SK-N-SH (cell line): ENCODE data around the gene SLC6A20. TPM values are rescaled to one million over a fixed set of nuclear protein-coding genes. Genes with fewer than 3 reads are reported as not detected.

ENCODE experiments used
- CTCF ChIA-PET: fragments of 300-600, 350-600 bp; formaldehyde crosslinking; extraction: SDS; loops from one replicate; lab custom pipeline; 2021; lab: Yijun Ruan, JAX
- POLR2A ChIA-PET: fragments of 350-600 bp; sonication (Branson Sonifier 250); formaldehyde crosslinking; extraction: SDS; loops from one replicate; lab custom pipeline; 2020; ENCODE audit warnings: antibody characterized with exemption, inconsistent platforms; lab: Yijun Ruan, JAX
- DNase-seq: peaks from one replicate; pipeline ENCODE4 v3.0.0; 2012
- H2AFZ ChIP-seq: fragments of 200-600 bp; sonication (generic); 2 replicates; pipeline ENCODE4 v1.8.1; 2016; ENCODE audit warnings: antibody characterized with exemption, mild to moderate bottlenecking, low read depth
- H3F3A ChIP-seq: fragments of 200-600 bp; sonication (generic); replicated peaks from 2 replicates; pipeline ENCODE3; 2016; ENCODE audit warnings: antibody characterized with exemption, mild to moderate bottlenecking; ENCODE audit not compliant: insufficient read depth
- H3K27ac ChIP-seq, 2 experiments: fragments of 200-500 bp in 1 of 2; fragments of 200-600 bp in 1 of 2; sonication (Bioruptor generic) in 1 of 2; sonication (generic), shearing (Covaris generic) in 1 of 2; 2 replicates each; pipeline versions ENCODE4 v1.5.1 to v1.6.1; 2014 to 2016; ENCODE audit warnings: low read depth in 2 of 2, inconsistent platforms in 1 of 2, low read length in 1 of 2, mild to moderate bottlenecking in 1 of 2, mixed read lengths in 1 of 2
- H3K27me3 ChIP-seq: fragments of 200-600 bp; sonication (generic), shearing (Covaris generic); 2 replicates; pipeline ENCODE4 v1.6.1; 2016; ENCODE audit warnings: mixed run types; ENCODE audit not compliant: insufficient read depth
- H3K36me3 ChIP-seq, 2 experiments: fragments of 200-500 bp in 1 of 2; fragments of 200-600 bp in 1 of 2; sonication (Bioruptor generic) in 1 of 2; sonication (generic) in 1 of 2; replicated peaks in 1 of 2; 2 replicates each; pipeline versions ENCODE3 to v1.5.1; 2014 to 2016; ENCODE audit warnings: low read length in 1 of 2, mild to moderate bottlenecking in 1 of 2; ENCODE audit not compliant: insufficient read depth in 2 of 2, control insufficient read depth in 1 of 2
- H3K4me1 ChIP-seq, 2 experiments: fragments of 200-500 bp in 1 of 2; fragments of 200-600 bp in 1 of 2; sonication (Bioruptor generic) in 1 of 2; sonication (generic), shearing (Covaris generic) in 1 of 2; 2 replicates each; pipeline versions ENCODE4 v1.5.1 to v1.6.1; 2014 to 2016; ENCODE audit warnings: low read depth in 1 of 2, low read length in 1 of 2, mixed run types in 1 of 2; ENCODE audit not compliant: insufficient read depth in 2 of 2, control insufficient read depth in 1 of 2
- H3K4me2 ChIP-seq: fragments of 200-600 bp; sonication (generic), shearing (Covaris generic); 2 replicates; pipeline ENCODE4 v1.6.1; 2017; ENCODE audit warnings: mixed run types
- H3K4me3 ChIP-seq, 2 experiments: fragments of 200-500 bp in 1 of 2; fragments of 200-600 bp in 1 of 2; sonication (Bioruptor generic) in 1 of 2; sonication (generic), shearing (Covaris generic) in 1 of 2; 2 replicates each; pipeline versions ENCODE4 v1.5.1 to v1.8.1; 2014 to 2016; ENCODE audit warnings: low read depth in 2 of 2, inconsistent platforms in 1 of 2, low read length in 1 of 2, mild to moderate bottlenecking in 1 of 2, mixed read lengths in 1 of 2, moderate library complexity in 1 of 2
- H3K79me2 ChIP-seq: fragments of 200-600 bp; sonication (generic); 2 replicates; pipeline ENCODE4 v1.8.1; 2017; ENCODE audit warnings: mild to moderate bottlenecking; ENCODE audit not compliant: insufficient read depth
- H3K9ac ChIP-seq: fragments of 200-600 bp; sonication (generic); 2 replicates; pipeline ENCODE4 v1.6.1; 2017; ENCODE audit warnings: mixed run types
- H3K9me2 ChIP-seq: fragments of 200-600 bp; sonication (generic); 2 replicates; pipeline ENCODE4 v1.6.1; 2017; ENCODE audit warnings: mixed run types
- H3K9me3 ChIP-seq: fragments of 200-600 bp; sonication (generic); 2 replicates; pipeline ENCODE4 v1.6.1; 2017; ENCODE audit warnings: mixed run types, mild to moderate bottlenecking, moderate library complexity
- H4K20me1 ChIP-seq: fragments of 200-600 bp; sonication (generic); 2 replicates; pipeline ENCODE4 v1.6.1; 2017; ENCODE audit warnings: mild to moderate bottlenecking, mixed run types; ENCODE audit not compliant: insufficient read depth
- CHD2 ChIP-seq: fragments of 150-350 bp; IDR thresholded peaks from 2 replicates; pipeline ENCODE4 v1.6.1; 2018; ENCODE audit warnings: low read length; ENCODE audit not compliant: partially characterized antibody
- CTCF ChIP-seq: fragments of 200-600 bp; sonication (generic); IDR thresholded peaks from 2 replicates; pipeline ENCODE4 v1.6.1; 2017; ENCODE audit warnings: antibody characterized with exemption, mild to moderate bottlenecking, moderate library complexity
- EP300 ChIP-seq, 2 experiments: IDR thresholded peaks; 2 replicates each; pipeline versions ENCODE4 v1.4.0 to v1.6.1; 2012; ENCODE audit warnings: borderline replicate concordance in 1 of 2, low read depth in 1 of 2, low read length in 1 of 2
- IRF3 ChIP-seq: fragments of 150-350 bp; IDR thresholded peaks from 2 replicates; pipeline ENCODE4 v1.6.1; 2016; ENCODE audit warnings: mild to moderate bottlenecking, low read depth, low read length
- MAX ChIP-seq: IDR thresholded peaks from 2 replicates; pipeline ENCODE4 v1.4.0; 2012; ENCODE audit warnings: low read depth
- MXI1 ChIP-seq: IDR thresholded peaks from 2 replicates; pipeline ENCODE4 v1.6.1; 2012; ENCODE audit warnings: mild to moderate bottlenecking, low read depth, low read length, improper control_type of control experiment
- REST ChIP-seq: IDR thresholded peaks from 2 replicates; pipeline ENCODE4 v1.6.1; 2012; ENCODE audit warnings: mild to moderate bottlenecking, low read depth, low read length, moderate library complexity
- RFX5 ChIP-seq: IDR thresholded peaks from 2 replicates; pipeline ENCODE4 v1.6.1; 2012; ENCODE audit warnings: mild to moderate bottlenecking, improper control_type of control experiment, low read length
- RXRA ChIP-seq: IDR thresholded peaks from 2 replicates; pipeline ENCODE4 v1.4.0; 2012; ENCODE audit warnings: low read depth, mild to moderate bottlenecking, borderline replicate concordance
- SIN3A ChIP-seq: IDR thresholded peaks from 2 replicates; pipeline ENCODE4 v1.6.1; 2012; ENCODE audit warnings: low read depth, mild to moderate bottlenecking, low read length, moderate library complexity, borderline replicate concordance
- SMC3 ChIP-seq: IDR thresholded peaks from 2 replicates; pipeline ENCODE4 v1.6.1; 2012; ENCODE audit warnings: low read depth, low read length, improper control_type of control experiment
- USF1 ChIP-seq: IDR thresholded peaks from 2 replicates; pipeline ENCODE4 v1.4.0; 2012; ENCODE audit warnings: low read depth, borderline replicate concordance
- whole genome bisulfite sequencing: methylation state at CpG from one replicate; pipeline ENCODE4 v1.1.6; 2017; ENCODE audit warnings: low lambda C conversion rate; 5-methylcytosine and 5-hydroxymethylcytosine counted together
- polyA plus RNA-seq, 3 experiments: library from polyadenylated mRNA; depleted of rRNA; stranded (reverse); fragments of >200 nt; gene quantifications; 2 replicates each; pipeline ENCODE4 v1.2.3, GENCODE V29; 2012

Gene SLC6A20
- polyA plus RNA-seq, 1 of the 3 experiments (the other 2 are of a cell fraction) = not detected

GRCh38 chr3:45781271-45781670 is 15.1 kb downstream of the SLC6A20 start:
- Histone ChIP-seq H3K4me2 (no peak overlapping the region), H3K9ac (no peak overlapping the region), H3K36me3 (no peaks in the 10 kb centered on the region), H3K9me2 (no peaks in the 10 kb centered on the region), H2AFZ (no peak overlapping the region), H3K9me3 (no peaks in the 10 kb centered on the region), H3K79me2 (no peaks in the 10 kb centered on the region), H3K27ac (no peak overlapping the region), H3F3A (no peaks in the 10 kb centered on the region), H3K27me3 (peaks cover 7% of the 10 kb centered on the region; the same call in 1 of the 2 replicates), H3K4me3 (no peak overlapping the region), H4K20me1 (no peaks in the 10 kb centered on the region), H3K4me1 (no peaks in the 10 kb centered on the region)
- TF ChIP-seq MXI1 (no peak), REST (no peak), IRF3 (no peak), SIN3A (no peak), SMC3 (no peak), MAX (no peak), EP300 (IDR thresholded peaks at IDR 0.05; ENCODE audit: borderline replicate concordance in 1 of 2, low read depth in 1 of 2, low read length in 1 of 2) (no peak)
- no peak for DNase-seq
- ChIA-PET POLR2A (no interaction called here), CTCF (interaction anchor here (0.9 to 1.2 kb wide), 3 partner anchors 20 to 298 kb away, joined by 4 read pairs; no protein-coding TSS in a partner anchor)
- 64% methylated on average over 5 of the region's 5 CpGs for WGBS

GRCh38 chr3:45779746-45780735 is 16.3 kb downstream of the SLC6A20 start:
- Histone ChIP-seq H3K79me2 (no peaks in the 10 kb centered on the region), H3F3A (no peaks in the 10 kb centered on the region), H4K20me1 (no peaks in the 10 kb centered on the region), H2AFZ (no peak overlapping the region), H3K4me3 (no peak overlapping the region), H3K4me2 (no peak overlapping the region), H3K9me2 (no peaks in the 10 kb centered on the region), H3K9me3 (no peaks in the 10 kb centered on the region), H3K36me3 (no peaks in the 10 kb centered on the region), H3K9ac (no peak overlapping the region), H3K27me3 (peaks cover 7% of the 10 kb centered on the region; the same call in 1 of the 2 replicates), H3K4me1 (no peaks in the 10 kb centered on the region), H3K27ac (no peak overlapping the region)
- DNase-seq = no peak
- TF ChIP-seq SMC3 (no peak), CHD2 (no peak), RXRA (no peak), RFX5 (no peak), MXI1 (no peak), CTCF (no peak), USF1 (no peak)
- ChIA-PET POLR2A (no interaction called here), CTCF (no interaction called here)
- 67% methylated on average over 23 of the region's 35 CpGs for WGBS
